Measurements from ENCODE around the gene RFC5. TPM values are rescaled to one million over a fixed set of nuclear protein-coding genes. Genes with fewer than 3 reads are reported as not detected.

RFC5 gene
- polyA plus RNA-seq (2011; rRNA removed) (64.7 and 66.9 TPM in 2 replicates), polyA plus RNA-seq (2017; fragmentation: RNase III; extraction: RNeasy Plus Mini Kit Qiagen cat#74134 plus additional on column Dnase treatment) (51.7 to 58.6 TPM (median 57.5 TPM) in 3 replicates), polyA minus RNA-seq (2011; rRNA and poly(A)+ RNA removed) (34.3 and 35.0 TPM in 2 replicates)
- polyA plus RNA-seq (2012; cell fraction: cytosol; rRNA removed): 53.7 and 59.8 TPM in 2 replicates
- polyA plus RNA-seq (2012; cell fraction: nucleus; rRNA removed): 59.7 and 62.4 TPM in 2 replicates

GRCh38 chr12:118016424-118017264 is at the start of gene RFC5:
TSS of gene RFC5 (plus strand) at chr12:118016703. CDS start at chr12:118016828, 125 bp downstream.
- no peak for FAIRE-seq
- peak; percentile 95 to 98 for DNase-seq (ENCODE audit: low read depth in 1 of 2, low spot score in 1 of 2)
- under 1% methylated on average over 40 of the region's 61 CpGs for WGBS (ENCODE audit: missing lambda C conversion rate)
- peak within 1 kb of the TSS; percentile 83 for H3K4me3 ChIP-seq
- peak within 1 kb of the TSS; percentile 90 for H3K4me2 ChIP-seq
- CTCF ChIA-PET: interaction anchor here (0.7 to 3.1 kb wide), 4 partner anchors 12 to 147 kb away, joined by 3 to 28 read pairs (median 5); no protein-coding TSS in a partner anchor
- no peaks in the 10 kb centered on the region for H3K9me3 ChIP-seq
- peak; percentile 96 to 98 for ATAC-seq
- peak within 1 kb of the TSS; percentile 79 to 88 for H3K27ac ChIP-seq
- peaks cover 16% of the 10 kb centered on the region for H3K4me1 ChIP-seq
- POLR2A ChIA-PET: interaction anchor here (0.6 to 1.1 kb wide), 4 partner anchors 13 to 67 kb away, joined by 3 to 5 read pairs (median 4); partner anchors contain the start of gene WSB2
- TF ChIP-seq NR3C1 (IDR thresholded peaks at IDR 0.05) (no peak), RARB (CRISPR knock-in tag; IDR thresholded peaks at IDR 0.05) (no peak), HEYL (CRISPR knock-in tag; IDR thresholded peaks at IDR 0.05) (no peak), EHMT2 (IDR thresholded peaks at IDR 0.05; ENCODE audit: low read depth) (no peak), FOXS1 (CRISPR knock-in tag; IDR thresholded peaks at IDR 0.05) (no peak), HOXB13 (CRISPR knock-in tag; IDR thresholded peaks at IDR 0.05; ENCODE audit: low read depth) (no peak), RNF2 (IDR thresholded peaks at IDR 0.05; ENCODE audit: borderline replicate concordance, low read depth) (no peak), ELK1 (IDR thresholded peaks at IDR 0.05; ENCODE audit: low read depth, low read length) (no peak), RCOR1 (IDR thresholded peaks at IDR 0.05; ENCODE audit: low read depth, low read length) (no peak), GATA3 (IDR thresholded peaks at IDR 0.05; ENCODE audit: borderline replicate concordance) (peak; percentile 64; the same call in 1 of the 2 replicates), FOSB (CRISPR knock-in tag; IDR thresholded peaks at IDR 0.05) (no peak), CHD2 (IDR thresholded peaks at IDR 0.05; ENCODE audit: low read length, partially characterized antibody) (peak; percentile 98), MAFK (IDR thresholded peaks at IDR 0.05; ENCODE audit: partially characterized antibody) (no peak), SREBF2 (IDR thresholded peaks at IDR 0.05) (no peak), FOSL2 (IDR thresholded peaks at IDR 0.05) (no peak), FOSL2 (CRISPR knock-in tag; IDR thresholded peaks at IDR 0.05) (no peak), SMC3 (IDR thresholded peaks at IDR 0.05) (0 out of 3 replicates have a peak, but pooled peaks have one; percentile 10), ZSCAN20 (CRISPR knock-in tag; IDR thresholded peaks at IDR 0.05) (no peak), MAX (IDR thresholded peaks at IDR 0.05) (peak; percentile 89), POLR2A (IDR thresholded peaks at IDR 0.05; ENCODE audit: low read length) (peak; percentile 75), RFX5 (IDR thresholded peaks at IDR 0.05) (0 out of 2 replicates have a peak, but pooled peaks have one; percentile 53), ZNF302 (CRISPR knock-in tag; IDR thresholded peaks at IDR 0.05) (no peak), TP53 (CRISPR knock-in tag; IDR thresholded peaks at IDR 0.05) (no peak), ESRRA (IDR thresholded peaks at IDR 0.05; ENCODE audit: borderline replicate concordance, low read length) (no peak), HDAC2 (IDR thresholded peaks at IDR 0.05) (peak; percentile 73; the same call in 1 of the 2 replicates), EHF (CRISPR knock-in tag; IDR thresholded peaks at IDR 0.05) (no peak), JUN (IDR thresholded peaks at IDR 0.05) (peak in 1 of 2 experiments; percentile 71; a peak in 3 of 5 replicates), KDM5A (IDR thresholded peaks at IDR 0.05) (peak; percentile 86), EP300 (IDR thresholded peaks at IDR 0.05) (no peak), CHD4 (IDR thresholded peaks at IDR 0.05; ENCODE audit: borderline replicate concordance) (no peak), CEBPB (IDR thresholded peaks at IDR 0.05) (no peak), MAZ (IDR thresholded peaks at IDR 0.05; ENCODE audit: borderline replicate concordance, low read depth, low read length) (no peak), JUNB (IDR thresholded peaks at IDR 0.05) (no peak)
- TF ChIP-seq, protein P1, sequence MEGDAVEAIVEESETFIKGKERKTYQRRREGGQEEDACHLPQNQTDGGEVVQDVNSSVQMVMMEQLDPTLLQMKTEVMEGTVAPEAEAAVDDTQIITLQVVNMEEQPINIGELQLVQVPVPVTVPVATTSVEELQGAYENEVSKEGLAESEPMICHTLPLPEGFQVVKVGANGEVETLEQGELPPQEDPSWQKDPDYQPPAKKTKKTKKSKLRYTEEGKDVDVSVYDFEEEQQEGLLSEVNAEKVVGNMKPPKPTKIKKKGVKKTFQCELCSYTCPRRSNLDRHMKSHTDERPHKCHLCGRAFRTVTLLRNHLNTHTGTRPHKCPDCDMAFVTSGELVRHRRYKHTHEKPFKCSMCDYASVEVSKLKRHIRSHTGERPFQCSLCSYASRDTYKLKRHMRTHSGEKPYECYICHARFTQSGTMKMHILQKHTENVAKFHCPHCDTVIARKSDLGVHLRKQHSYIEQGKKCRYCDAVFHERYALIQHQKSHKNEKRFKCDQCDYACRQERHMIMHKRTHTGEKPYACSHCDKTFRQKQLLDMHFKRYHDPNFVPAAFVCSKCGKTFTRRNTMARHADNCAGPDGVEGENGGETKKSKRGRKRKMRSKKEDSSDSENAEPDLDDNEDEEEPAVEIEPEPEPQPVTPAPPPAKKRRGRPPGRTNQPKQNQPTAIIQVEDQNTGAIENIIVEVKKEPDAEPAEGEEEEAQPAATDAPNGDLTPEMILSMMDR (IDR thresholded peaks at IDR 0.05): no peak
- TF ChIP-seq, protein P2, sequence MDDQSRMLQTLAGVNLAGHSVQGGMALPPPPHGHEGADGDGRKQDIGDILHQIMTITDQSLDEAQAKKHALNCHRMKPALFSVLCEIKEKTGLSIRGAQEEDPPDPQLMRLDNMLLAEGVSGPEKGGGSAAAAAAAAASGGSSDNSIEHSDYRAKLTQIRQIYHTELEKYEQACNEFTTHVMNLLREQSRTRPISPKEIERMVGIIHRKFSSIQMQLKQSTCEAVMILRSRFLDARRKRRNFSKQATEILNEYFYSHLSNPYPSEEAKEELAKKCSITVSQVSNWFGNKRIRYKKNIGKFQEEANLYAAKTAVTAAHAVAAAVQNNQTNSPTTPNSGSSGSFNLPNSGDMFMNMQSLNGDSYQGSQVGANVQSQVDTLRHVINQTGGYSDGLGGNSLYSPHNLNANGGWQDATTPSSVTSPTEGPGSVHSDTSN (IDR thresholded peaks at IDR 0.05): 0 out of 2 replicates have a peak, but pooled peaks have one; percentile 20
- TF ChIP-seq, protein P3, sequence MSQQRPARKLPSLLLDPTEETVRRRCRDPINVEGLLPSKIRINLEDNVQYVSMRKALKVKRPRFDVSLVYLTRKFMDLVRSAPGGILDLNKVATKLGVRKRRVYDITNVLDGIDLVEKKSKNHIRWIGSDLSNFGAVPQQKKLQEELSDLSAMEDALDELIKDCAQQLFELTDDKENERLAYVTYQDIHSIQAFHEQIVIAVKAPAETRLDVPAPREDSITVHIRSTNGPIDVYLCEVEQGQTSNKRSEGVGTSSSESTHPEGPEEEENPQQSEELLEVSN (IDR thresholded peaks at IDR 0.05; ENCODE audit: borderline replicate concordance, low read depth): peak; percentile 93
- TF ChIP-seq, protein P4, sequence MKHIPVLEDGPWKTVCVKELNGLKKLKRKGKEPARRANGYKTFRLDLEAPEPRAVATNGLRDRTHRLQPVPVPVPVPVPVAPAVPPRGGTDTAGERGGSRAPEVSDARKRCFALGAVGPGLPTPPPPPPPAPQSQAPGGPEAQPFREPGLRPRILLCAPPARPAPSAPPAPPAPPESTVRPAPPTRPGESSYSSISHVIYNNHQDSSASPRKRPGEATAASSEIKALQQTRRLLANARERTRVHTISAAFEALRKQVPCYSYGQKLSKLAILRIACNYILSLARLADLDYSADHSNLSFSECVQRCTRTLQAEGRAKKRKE (CRISPR knock-in tag; IDR thresholded peaks at IDR 0.05; ENCODE audit: low read depth): no peak

All from A549 (cell line).